Ureter (tissue), 1 donor: Measurements from ENCODE around the gene MSTO1. TPM values are rescaled to one million over a fixed set of nuclear protein-coding genes. Genes with fewer than 3 reads are reported as not detected.
"Not testable (repeated sequence)": the region's sequence is repeated elsewhere in the genome, so short reads cannot be mapped to it uniquely, and the experiment has no call there.

Source experiments
- DNase-seq: peaks from one replicate; pipeline ENCODE4 v3.0.0-alpha.2; 2020; ENCODE audit warnings: low spot score
- total RNA-seq: library from RNA; stranded (reverse); gene quantifications from one replicate; pipeline ENCODE4 v1.2.4, GENCODE V29; 2023
- donor health status: DM: yes; HTN: yes; CAD: no.

MSTO1 gene
- 80.0 TPM for total RNA-seq

DNA sequence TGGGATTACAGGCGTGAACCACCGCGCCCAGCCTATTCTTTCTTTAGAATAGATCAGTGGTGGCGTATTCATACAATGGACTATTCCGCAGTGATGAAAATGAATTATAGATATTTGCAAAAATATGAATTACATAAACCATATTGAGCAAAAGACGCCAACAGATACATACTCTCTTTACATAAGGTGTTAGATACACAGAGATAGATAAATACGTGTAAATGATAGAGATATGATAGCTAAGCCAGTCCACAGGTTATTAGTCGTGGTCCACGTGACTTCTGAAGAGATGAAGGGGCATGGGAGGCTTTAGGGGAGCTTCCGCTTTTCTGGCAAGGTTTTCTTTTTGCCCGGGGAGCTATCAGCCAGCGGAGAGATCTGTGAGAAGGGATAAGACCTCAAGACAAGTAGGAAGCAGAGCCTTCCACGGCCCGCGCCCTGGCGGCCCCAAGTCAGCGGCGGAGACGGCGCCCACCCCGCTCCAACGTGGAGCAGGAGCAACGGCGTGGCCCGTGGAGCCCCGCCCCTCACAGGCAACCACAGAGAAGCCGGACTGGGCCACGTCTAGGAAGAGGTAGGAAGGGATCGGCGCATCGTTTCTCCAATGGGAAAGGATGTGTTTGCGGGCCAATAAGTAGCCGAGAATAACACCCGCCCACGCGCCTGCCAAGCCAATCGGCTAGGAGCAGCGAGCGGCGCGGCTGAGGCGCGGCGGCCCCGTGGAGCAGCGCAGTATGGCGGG lies at the start of gene MSTO1:
MSTO1 (plus strand) TSS at position 704 of the 742 bp plus-strand sequence; CDS start at position 735, 31 bp downstream.
- DNase-seq: peak; percentile 97

DNA sequence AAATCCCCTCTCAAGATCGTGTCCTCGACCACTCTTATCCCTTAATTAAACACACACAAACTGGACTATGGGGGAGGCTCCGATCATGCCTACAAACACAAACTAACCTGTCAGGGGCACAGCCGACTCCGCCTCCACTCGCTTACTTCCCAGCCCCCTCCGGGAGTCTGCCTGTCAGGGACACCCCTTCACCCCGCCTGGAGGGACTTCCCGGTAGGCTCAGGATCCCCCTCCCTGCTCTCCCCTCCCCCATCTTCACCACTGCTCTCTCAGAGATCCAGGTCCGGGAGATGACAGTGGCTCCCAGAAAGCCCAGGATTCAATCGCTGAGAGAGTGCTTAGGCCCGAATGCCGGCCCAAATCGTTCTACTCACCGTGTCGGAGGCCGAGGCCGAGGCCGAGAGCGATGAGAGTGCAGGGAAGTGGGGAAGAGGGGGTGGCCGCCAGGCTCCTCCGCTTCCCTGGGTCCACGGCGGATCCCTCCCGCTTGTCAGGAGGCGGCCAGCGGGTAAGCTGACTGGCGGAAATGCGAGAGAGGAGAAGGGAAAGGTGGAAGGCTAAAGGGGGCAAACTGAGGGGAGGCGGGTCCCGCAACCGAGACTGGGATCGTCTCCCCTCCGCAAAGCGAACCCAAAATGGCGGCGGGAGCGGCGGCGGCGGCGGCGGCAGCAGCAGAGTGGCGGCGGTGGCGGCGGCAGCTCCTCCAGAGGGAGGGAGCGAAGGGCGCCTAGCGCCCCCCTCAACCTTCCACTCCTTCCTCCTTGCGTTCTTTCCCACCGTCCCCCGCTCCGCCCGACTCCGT lies 48.0 kb upstream of the MSTO1 start:
- peak; percentile 58 for DNase-seq

DNA sequence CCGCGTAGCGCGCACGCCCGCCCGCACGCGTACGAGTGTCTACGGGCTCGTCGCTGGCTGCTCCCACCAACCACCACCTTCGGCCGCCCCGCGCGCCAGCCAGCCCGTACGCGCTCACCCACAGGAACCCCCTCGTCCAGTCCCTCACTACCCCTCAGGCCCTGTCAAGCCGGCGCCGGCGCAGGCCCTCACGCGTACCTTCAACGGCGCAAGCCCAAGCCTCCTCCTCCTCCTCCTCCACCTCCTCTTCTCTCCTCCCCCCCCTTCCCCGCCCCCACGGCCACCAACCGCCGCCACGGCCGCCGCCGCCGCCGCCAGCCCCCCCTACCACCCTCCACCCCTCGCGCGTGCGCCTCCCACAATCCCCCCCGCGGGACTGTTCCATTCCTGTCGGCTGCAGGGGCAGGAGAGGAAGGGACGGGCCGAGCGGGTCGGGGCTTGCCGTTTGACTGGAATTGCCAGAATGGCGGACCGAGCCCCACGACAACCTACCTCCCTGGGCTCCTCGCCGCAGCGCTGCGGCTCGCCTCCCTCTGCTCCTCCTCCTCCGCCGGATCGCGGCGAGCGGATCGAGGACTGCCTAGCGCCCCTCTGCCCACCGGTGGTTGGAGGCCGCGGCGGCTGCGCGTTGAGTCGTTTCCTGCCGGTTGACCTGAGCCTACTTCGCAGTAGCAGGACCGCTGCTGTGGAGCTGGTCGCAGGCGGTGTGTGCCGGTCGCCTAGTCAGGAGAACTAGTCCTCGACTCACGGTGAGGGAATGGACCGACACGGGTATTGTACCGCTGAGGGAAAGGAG lies 47.2 kb upstream of the MSTO1 start, which contains the start of gene ASH1L:
ASH1L (minus strand) TSS at position 223 of the 796 bp plus-strand sequence. CDS start 41,284 bp downstream, outside the sequence.
- DNase-seq: peak; percentile 95

DNA sequence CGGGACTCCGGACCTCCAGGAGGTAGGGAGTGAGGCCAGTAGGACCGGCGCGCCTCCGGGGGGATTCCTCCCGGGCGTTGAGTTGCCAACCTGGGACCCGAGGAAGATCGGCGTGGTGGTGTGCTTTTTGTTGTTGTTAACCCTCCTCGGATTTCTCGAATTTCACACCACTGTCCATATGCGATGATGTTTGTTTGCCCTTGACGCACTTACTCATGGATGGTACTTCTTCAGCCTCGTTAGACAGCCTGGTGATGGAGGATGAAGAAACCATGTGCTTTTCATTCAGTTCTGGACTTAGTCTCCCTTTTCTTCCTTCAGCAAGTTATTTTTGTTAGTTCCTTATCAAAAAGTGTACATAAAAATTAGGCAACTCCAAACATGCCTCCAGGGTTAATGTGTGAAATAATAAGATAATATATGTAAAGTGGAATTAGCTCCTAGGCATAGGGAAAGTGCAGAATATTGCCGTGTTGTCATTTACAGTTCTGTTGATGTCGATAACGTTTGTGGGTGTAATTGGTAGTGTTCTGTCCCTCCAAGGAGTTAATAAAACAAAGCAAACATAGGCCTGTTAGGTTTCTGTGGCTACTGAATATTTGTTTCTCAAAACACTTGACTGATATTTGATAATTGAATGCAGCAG lies 46.5 kb upstream of the MSTO1 start:
- not testable (repeated sequence) for DNase-seq

DNA sequence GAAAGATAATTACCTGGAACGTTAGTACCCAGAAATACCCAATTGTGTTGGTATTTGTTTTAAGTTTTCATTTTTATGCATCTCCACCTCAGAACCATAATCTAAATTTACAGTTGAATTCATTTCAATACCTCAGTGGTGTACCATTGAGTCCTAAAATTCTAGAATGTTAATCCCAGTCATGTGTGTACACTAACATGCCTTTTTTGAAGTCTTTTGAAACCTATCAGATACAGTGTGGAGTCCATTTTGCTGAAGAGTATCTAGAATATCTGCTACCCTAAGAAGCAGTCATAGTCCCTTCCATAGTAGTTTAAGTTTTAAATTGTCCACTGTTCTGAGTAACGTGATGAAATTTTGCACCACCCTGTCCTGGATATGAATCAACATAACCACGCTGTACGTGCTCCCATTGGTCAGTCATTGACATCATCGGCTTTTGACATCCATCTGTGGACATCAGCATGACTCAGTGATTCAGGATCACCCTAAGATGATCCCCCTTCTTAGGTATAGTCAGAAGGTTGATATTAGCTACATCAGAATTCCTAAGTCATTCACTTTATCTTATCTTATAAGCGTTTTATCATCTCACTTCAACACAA lies 39.9 kb upstream of the MSTO1 start:
- DNase-seq: no peak

DNA sequence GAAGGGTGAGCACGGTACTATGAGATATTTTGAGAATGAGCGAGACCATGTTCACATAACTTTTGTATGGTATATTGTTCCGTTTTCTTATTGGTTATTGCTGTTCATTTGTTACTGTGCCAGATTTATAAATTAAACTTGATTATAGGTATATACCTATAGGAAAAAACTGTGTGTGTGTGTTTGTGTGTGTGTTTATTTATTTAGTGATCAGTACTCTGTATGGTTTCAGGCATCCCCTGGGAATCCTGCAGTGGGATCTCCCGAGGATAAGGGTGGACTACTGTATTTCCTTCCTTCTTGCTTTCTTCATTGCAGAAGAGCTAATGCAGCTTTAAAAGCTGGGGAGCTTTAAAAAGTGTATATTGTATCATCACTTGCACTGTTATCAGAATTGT lies 39.4 kb upstream of the MSTO1 start:
- no peak for DNase-seq

DNA sequence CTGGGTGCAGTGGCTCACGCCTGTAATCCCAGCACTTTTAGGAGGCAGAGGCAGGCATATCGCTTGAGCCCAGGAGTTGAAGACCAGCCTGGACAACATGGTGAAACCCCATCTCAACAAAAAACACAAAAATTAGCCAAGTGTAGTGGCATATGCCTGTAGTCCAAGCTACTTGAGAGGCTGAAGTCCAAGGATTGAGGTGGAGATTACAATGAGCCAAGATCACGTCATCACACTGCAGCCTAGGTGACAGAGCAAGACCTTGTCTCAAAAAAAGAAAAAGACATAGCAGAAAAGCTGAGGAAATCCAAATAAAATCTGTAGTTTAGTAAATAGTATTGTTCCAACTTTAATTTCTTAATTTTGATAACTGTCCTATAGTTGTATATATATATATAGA lies 35.9 kb upstream of the MSTO1 start:
- no peak for DNase-seq

DNA sequence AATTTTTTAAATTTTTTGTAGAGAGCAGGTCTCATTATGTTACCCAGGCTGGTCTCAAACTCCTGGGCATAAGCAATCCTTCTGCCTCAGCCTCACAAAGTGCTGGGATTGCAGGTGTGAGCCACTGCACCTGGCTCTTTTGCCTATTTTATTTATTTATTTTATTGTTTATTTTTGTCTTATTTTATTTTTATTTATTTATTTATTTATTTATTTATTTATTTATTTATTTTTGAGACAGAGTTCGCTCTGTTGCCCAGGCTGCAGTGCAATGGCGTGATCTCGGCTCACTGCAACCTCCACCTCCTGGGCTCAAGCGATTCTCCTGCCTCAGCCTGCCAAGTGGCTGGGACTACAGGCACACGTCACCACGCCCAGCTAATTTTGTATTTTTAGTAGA lies 34.4 kb upstream of the MSTO1 start:
- not testable (repeated sequence) for DNase-seq

DNA sequence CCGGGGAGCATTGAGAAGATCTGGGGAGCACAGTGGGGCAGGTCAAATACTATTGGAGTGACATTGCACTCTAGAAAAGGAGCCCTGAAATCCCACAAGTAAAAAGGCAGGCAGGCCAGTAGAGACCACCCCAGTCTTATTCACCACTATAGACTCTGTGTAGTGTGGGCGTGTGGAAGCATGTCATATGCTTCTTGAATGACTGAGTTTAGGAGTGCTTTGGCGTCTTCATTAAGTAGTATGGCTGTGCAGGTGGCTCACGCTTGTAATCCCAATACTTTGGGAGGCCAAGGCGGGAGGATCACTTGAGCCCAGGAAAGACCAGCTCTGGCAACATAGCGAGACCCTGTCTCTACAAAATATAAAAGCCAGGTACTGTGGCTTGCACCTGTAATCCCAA lies 26.2 kb upstream of the MSTO1 start:
- DNase-seq: not testable (repeated sequence)

DNA sequence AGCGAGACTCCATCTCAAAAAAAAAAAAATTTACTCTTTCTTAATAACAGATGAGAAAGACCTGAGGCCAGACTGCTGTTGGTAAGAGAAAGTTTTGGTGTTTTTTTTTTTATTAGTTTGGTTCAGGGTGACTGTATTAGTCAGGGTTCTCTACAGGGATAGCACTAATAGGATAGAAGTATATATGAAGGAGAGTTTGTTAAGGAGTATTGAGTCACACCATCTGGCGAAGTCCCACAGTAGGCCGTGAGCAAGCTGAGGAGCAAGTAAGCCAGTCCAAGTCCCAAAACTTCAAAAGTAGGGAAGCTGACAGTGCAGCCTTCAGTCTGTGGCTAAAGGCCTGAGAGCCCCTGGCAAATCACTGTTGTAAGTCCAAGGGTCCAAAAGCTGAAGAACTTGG lies 20.7 kb upstream of the MSTO1 start:
- DNase-seq: not testable (repeated sequence)

DNA sequence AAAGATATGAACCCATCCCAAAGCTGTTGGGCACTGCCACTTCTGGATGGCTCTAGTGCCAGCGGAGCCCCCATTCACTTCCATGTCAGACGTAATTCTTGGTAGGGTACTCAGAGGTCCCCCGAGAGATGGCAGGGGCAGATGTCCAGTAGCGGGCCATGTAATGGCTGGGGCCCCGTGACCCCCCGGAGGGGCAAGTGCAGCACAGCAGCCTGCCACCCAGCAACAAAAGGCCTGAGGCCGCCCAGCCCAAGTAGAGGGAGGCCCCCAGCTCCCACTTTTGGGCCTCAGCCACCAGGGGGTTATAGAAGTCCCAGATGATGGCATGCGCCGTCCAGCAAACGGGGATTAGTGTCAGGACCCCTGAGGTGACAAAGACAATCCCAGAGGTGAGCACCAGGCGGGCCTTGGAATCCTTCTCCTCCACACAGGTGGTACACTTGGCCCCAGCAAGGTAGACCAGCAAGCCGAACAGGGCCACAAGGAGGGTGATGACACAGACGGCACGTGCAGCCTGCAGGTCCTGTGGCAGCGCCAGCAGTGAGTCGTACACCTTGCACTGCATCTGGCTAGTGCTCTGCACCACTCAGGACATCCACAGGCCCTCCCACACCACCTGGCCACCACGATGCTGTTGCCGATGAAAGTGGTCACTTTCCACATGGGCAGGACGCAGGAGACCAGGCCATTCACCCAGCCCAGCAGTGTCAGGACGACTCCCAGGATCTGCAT lies 19.3 kb upstream of the MSTO1 start:
- DNase-seq: not testable (repeated sequence)

DNA sequence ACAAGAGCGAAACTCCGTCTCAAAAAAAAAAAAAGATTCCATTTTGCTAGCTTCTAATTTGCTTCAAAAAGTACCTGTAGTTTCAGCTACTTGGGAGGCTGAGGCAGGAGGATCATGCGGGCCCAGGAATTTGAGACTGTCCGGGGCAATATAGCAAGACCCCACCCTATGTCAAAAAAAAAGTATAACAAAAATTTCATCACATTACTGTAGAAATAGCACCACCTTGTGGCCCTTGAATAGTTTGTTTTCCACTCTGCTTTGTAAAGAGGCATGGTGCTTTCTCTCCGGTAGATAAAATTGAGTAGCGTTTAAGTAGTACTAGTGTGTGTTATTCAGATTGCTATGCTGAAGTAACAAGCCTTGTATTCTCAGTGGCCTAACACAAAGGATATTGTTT lies 18.2 kb upstream of the MSTO1 start:
- DNase-seq: no peak

DNA sequence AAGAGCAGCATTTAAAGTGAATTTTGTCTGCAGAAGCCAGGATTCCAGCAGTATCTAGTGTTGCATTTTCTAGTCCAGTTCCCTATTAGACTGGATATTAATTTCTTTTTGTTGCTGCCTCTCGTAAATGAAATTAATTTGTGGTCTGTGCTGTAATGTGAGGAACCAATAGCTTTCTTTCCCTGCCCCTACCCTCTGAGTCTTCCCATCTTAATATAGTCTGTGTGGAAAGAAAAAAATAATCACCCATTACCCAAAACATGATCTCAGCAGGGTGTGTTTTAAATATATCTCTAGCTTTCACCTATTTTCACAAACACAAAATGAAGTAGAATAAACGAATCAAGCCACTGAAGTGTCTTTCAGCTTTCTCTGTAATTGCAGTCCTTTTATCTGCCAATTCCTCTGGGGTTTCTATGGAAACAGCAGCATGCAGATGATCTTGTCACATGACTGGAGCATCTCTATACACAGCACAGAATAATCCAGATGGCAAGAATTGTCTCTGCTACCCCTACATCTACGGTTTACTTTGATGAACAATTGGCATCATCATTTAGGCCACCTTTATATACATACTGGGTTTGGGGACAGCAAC lies 14.0 kb upstream of the MSTO1 start:
- not testable (repeated sequence) for DNase-seq

DNA sequence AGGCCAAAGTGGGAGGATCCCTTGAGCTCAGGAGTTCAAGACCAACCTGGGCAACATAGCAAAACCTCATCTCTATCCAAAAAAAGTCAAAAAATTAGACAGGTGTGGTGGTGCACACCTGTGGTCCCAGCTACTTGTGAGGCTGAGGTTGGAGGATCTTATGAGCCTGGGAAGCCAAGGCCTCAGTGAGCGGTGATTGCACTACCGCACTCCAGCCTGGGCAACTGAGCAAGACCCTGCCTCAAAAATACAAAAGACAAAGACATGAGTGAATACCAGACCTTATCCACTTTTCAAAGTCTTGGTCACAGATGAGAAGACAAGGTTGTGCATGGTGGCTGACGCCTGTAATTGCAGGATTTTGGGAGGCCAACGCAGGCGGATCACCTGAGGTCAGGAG lies 13.2 kb upstream of the MSTO1 start:
- DNase-seq: no peak

DNA sequence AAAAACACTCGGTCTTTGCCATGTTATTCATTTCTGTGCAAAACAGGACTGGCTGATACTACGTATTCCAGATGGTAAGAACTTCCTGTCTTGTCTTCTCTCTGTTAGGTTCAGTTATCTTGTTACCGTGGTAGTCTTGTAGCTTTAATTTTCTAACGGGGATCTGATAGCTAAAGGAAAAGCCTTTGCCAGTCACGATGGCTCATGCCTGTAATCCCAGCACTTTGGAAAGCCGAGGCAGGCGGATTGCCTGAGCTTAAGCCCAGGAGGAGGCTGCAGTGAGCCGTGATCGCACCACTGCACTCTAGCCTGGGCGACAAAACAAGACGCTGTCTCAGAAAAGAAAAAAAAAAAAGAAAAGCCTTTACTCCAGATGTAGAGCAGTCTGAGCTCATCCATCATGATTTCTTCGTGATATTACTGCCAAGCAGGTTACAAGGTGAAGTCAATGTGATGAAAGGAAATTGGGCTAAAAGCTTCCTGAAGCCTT lies 11.1 kb upstream of the MSTO1 start:
- DNase-seq: no peak

DNA sequence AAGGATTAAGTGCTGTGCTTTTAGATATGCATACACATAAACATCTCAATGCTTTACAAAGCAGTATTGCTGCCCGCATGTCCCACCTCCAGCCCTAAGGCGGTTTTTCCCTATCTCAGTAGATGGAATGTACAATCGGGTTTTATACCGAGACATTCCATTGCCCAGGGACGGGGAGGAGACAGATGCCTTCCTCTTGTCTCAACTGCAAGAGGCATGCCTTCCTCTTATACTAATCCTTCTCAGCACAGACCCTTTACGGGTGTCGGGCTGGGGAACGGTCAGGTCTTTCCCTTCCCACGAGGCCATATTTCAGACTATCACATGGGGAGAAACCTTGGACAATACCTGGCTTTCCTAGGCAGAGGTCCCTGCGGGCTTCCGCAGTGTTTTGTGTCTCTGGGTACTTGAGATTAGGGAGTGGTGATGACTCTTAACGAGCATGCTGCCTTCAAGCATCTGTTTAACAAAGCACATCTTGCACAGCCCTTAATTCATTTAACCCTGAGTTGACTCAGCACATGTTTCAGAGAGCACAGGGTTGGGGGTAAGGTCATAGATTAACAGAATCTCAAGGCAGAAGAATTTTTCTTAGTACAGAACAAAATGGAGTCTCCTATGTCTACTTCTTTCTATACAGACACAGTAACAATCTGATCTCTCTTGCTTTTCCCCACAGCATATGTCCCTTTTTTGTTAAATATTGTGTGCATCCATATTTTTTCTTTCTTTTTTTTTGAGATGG lies 10.0 kb upstream of the MSTO1 start:
- not testable (repeated sequence) for DNase-seq

DNA sequence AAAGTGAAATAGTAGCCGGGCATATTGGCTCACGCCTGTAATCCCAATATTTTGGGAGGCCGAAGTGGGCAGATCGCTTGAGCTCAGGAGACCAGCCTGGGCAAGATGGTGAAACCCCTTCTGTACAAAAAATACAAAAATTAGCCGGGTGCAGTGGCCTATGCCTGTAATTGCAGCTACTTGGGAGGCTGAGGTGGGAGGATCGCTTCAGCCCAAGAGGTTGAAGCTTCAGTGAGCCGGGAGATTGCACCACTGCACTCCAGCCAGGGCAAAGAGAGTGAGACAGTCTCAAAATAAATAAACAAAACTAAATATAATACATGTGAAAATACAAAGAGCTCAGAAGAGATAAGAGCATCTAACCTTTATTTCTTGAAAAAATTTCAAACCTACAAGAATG lies 2.3 kb upstream of the MSTO1 start:
- DNase-seq: no peak

DNA sequence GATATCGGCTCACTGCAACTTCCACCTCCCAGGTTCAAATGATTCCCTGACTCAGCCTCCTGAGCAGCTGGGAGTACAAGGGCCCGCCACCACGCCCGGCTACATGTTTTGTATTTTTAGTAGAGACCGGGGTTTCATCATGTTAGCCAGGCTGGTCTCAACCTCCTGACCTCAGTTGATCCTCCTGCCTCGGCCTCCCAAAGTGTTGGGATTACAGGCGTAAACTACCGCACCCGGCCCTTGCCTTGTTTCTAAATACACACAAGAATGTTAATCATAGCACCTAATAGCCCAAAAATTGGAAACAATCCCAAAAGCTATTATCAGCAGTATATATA lies 1.2 kb upstream of the MSTO1 start:
- no peak for DNase-seq

DNA sequence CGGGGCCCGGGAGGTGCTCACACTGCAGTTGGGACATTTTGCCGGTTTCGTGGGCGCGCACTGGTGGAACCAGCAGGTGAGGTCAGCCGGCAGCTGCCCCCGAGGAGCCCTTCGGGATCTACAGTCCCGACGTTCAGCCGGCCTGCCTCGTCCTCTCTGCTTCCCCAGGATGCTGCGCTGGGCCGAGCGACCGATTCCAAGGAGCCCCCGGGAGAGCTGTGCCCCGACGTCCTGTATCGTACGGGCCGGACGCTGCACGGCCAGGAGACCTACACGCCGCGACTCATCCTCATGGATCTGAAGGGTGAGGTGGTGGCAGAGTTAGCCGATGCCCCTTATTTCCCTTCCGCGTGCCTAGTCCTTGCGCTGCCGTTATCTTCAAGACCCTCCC lies 234 bp downstream of the MSTO1 start:
- DNase-seq: not testable (repeated sequence)
